ENCODE measurements around the gene MFSD2A. TPM values are rescaled to one million over a fixed set of nuclear protein-coding genes. Genes with fewer than 3 reads are reported as not detected.
"Not testable (repeated sequence)": the region's sequence is repeated elsewhere in the genome, so short reads cannot be mapped to it uniquely, and the experiment has no call there.

Gene MFSD2A
- total RNA-seq, 4 donors from 2014 or later = 0.95 to 75.9 (median 41.1) TPM

DNA sequence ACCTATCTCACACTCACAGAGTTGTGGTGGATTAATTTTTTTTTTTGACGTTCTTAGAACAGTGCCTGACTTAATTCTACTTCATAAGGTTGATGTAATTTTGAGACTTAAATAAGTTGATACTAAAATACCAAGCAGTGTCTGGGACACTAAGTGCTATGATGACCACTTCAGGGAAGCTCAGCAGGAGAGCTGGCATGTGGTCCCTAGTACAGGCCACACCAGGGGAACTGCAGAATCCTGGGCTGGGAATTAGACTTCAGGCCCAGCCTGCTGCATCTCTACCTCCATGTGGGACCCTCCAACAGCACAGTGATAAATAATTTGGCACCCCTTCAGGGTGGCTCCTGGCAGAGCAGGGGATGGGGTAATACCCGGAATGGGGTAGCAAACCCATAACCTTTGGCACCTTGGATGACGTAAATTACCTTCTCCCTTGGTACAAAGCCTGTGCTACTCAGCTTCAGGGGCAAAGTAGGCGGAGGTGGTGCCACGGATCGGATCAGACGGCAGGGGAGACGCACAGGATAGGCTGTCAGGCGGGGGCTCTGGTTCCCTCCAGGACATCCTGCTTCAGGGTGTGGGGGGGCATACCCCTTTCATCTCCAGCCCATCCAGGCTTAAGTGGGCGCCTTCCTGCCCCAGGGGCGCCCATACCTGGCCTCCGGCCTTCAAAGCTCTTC lies 4.8 kb downstream of the MFSD2A start:
- TF ChIP-seq, protein P1, sequence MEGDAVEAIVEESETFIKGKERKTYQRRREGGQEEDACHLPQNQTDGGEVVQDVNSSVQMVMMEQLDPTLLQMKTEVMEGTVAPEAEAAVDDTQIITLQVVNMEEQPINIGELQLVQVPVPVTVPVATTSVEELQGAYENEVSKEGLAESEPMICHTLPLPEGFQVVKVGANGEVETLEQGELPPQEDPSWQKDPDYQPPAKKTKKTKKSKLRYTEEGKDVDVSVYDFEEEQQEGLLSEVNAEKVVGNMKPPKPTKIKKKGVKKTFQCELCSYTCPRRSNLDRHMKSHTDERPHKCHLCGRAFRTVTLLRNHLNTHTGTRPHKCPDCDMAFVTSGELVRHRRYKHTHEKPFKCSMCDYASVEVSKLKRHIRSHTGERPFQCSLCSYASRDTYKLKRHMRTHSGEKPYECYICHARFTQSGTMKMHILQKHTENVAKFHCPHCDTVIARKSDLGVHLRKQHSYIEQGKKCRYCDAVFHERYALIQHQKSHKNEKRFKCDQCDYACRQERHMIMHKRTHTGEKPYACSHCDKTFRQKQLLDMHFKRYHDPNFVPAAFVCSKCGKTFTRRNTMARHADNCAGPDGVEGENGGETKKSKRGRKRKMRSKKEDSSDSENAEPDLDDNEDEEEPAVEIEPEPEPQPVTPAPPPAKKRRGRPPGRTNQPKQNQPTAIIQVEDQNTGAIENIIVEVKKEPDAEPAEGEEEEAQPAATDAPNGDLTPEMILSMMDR (IDR thresholded peaks at IDR 0.05) = no peak
- DNase-seq (ENCODE audit: low spot score) (no peak), ATAC-seq (ENCODE audit: low FRiP score) (no peak)

DNA sequence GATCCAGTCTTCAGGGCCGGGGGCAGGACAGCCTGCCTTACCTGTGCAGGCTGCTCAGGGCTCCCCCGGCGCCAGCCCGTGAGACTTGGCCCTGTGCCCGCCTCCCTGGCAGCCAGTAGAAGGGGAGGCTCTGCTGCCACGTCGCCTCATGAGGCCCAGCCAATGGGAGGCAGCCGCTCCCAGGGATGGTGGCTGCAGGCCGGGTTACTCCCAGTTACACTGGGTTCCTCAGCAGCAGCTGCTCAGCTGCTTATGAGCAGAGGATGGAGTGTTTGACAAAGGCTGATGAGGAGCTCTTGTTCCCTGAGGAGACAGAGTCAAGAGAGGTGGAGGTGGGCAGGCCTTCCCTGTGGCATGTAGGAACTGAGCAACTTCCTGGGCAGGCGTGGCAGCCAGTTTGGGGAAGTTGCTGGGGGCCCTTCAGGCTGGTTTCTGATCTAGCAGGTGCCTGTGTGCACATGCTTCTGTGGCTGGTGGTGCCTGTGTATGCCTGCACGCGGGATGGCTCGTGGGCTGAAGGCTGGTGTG lies 5.5 kb downstream of the MFSD2A start:
- TF ChIP-seq, protein P1 (IDR thresholded peaks at IDR 0.05) = no peak
- ATAC-seq (ENCODE audit: low FRiP score) = no peak
- DNase-seq (ENCODE audit: low spot score) = no peak

DNA sequence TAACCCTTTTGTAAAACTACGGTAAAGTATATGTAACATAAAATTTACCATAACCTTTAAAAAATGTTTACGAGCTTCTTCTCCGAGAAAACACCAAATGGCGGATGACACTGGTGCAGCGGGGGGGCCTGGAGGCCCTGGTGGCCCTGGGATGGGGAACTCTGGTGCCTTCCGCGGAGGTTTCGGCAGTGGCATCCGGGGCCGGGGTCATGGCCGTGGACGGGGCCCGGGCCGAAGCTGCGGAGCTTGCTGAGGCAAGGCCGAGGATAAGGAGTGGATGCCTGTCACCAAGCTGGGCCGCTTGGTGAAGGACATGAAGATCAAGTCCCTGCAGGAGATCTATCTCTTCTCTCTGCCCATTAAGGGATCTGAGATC lies 7.5 kb downstream of the MFSD2A start:
- ATAC-seq (ENCODE audit: low FRiP score) (no peak), DNase-seq (ENCODE audit: low spot score) (no peak)

DNA sequence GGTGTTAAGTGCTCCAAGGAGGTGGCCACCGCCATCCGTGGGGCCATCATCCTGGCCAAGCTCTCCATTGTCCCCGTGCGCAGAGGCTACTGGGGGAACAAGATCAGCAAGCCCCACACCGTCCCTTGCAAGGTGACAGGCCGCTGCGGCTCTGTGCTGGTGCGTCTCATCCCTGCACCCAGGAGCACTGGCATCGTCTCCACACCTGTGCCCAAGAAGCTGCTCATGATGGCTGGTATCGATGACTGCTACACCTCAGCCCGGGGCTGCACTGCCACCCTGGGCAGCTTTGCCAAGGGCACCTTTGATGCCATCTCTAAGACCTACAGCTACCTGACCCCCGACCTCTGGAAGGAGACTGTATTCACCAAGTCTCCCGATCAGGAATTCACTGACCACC lies 8.0 kb downstream of the MFSD2A start:
- not testable (repeated sequence) for DNase-seq (ENCODE audit: low spot score); ATAC-seq (ENCODE audit: low FRiP score)

More for the DNA sequence above, 7.5 kb downstream of the MFSD2A start:
- TF ChIP-seq, protein P1 (IDR thresholded peaks at IDR 0.05) = no peak

DNA sequence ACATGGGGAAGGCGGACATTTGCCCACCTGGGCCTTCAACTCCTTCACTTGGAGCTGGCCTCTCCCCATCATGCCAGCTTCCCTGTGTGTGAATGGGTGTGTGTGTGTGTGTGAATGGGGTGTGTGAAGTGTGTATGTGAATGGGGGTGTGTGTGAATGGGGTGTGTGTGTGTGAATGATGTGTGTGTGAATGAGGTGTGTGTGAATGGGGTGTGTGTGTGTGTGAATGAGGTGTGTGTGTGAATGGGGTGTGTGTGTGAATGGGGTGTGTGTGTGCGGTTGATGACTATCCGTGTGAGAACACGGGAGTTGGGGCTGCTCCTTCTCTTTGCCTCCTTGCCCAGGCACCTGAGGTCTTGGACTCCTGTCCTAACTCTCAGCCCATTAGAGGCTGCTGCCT lies 9.6 kb downstream of the MFSD2A start:
- ATAC-seq (ENCODE audit: low FRiP score) = no peak
- DNase-seq (ENCODE audit: low spot score) = no peak
- TF ChIP-seq, protein P1 (IDR thresholded peaks at IDR 0.05) = no peak

DNA sequence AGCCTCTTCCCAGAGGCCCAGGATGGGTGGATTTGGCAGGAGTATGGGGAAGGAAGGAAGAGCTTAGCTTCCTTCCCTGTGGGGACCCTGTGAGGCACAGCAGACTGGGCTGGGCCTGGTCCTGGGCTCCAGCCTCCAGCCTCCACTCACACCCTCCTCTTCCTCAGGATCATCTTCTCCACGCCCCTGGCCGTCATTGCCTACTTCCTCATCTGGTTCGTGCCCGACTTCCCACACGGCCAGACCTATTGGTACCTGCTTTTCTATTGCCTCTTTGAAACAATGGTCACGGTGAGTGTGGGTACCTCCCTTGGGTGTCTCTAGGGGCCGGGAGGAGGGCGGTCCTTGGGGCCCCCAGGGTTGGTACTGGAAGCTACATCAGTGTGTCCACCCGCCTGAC lies 10.1 kb downstream of the MFSD2A start:
- DNase-seq (ENCODE audit: low spot score) = no peak
- TF ChIP-seq, protein P1 (IDR thresholded peaks at IDR 0.05) = no peak

DNA sequence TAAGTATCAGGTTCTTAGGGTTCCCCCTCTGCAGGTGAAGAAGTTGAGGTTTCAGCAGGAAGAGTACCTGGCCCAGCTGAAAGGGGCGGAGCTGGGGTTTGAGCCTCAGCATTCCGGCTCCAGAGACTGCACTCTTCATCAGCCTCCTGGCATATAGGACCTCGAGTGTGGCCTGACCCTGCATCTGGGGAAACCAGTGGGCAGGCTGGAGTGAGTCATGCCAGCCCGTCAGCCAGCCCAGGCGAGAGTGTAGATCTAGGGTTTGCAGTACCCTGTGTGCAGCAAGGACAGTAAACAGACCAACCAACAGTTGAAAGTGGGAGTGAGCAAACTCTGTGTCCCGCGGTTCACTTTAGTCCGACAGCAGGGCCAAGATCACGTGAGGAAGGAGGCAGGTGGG lies 14.1 kb downstream of the MFSD2A start:
- ATAC-seq (ENCODE audit: low FRiP score) (no peak), DNase-seq (ENCODE audit: low spot score) (no peak)
- TF ChIP-seq, protein P1 (IDR thresholded peaks at IDR 0.05) = no peak

More for the DNA sequence above, 10.1 kb downstream of the MFSD2A start:
- ATAC-seq (ENCODE audit: low FRiP score) = no peak
